HCT116 (cell line): ENCODE data around the gene ALG1. TPM values are rescaled to one million over a fixed set of nuclear protein-coding genes. Genes with fewer than 3 reads are reported as not detected.

Experiments used
- ATAC-seq: fragments of 200-7000 bp; cut with Tn5 transposase; 2 replicates; pipeline ENCODE4 v1.9.1; 2020; ENCODE audit warnings: mild to moderate bottlenecking, moderate library complexity
- BruUV-seq: library from RNA; stranded (reverse); fragments of 400-500 nt; replicated peaks from 2 replicates; lab custom pipeline; 2021; lab: Mats Ljungman, UMichigan
- CTCF ChIA-PET: fragments of 300-600 bp; sonication (Branson Sonifier 250); formaldehyde crosslinking; loops from one replicate; lab custom pipeline; 2021; ENCODE audit warnings: antibody characterized with exemption; lab: Charles Lee
- POLR2A ChIA-PET: fragments of 300-600, 350-600 bp; sonication (Branson Sonifier 250); formaldehyde crosslinking; loops from one replicate; lab custom pipeline; 2021; ENCODE audit warnings: antibody characterized with exemption; lab: Charles Lee
- RAD21 ChIA-PET, 2 experiments: fragments of 300-600 bp; sonication (Branson Sonifier 250); formaldehyde crosslinking; loops; one replicate each; lab custom pipeline; 2023; ENCODE audit warnings: low total read pairs in 2 of 2; ENCODE audit not compliant: uncharacterized antibody in 2 of 2, unreplicated experiment in 2 of 2, low non-redundant PET in 1 of 2; lab: Charles Lee
- DNase-seq: peaks from one replicate; pipeline ENCODE4 v3.0.0-alpha.2; 2010; ENCODE audit warnings: low read depth, low spot score
- H2AFZ ChIP-seq: fragments of 200-600 bp; shearing (Covaris generic), sonication (generic); 2 replicates; pipeline ENCODE4 v1.6.1; 2017; ENCODE audit warnings: low read depth, mixed run types, mixed read lengths, antibody characterized with exemption, low read length; ENCODE audit not compliant: poor library complexity, severe bottlenecking
- H3K27ac ChIP-seq: 2 replicates; pipeline ENCODE4 v1.5.1; 2012; ENCODE audit warnings: low read depth, low read length
- H3K27me3 ChIP-seq: fragments of 200-600 bp; sonication (generic); 2 replicates; pipeline ENCODE4 v1.6.1; 2016; ENCODE audit warnings: mixed run types, low read length, mixed read lengths; ENCODE audit not compliant: insufficient read depth
- H3K36me3 ChIP-seq, 2 experiments: fragments of 200-500 bp in 1 of 2; fragments of 200-600 bp in 1 of 2; sonication (Bioruptor generic) in 1 of 2; sonication (generic) in 1 of 2; 2 replicates each; pipeline versions ENCODE4 v1.5.1 to v1.6.1; 2014 to 2016; ENCODE audit warnings: low read length in 2 of 2, inconsistent platforms in 1 of 2, mixed read lengths in 1 of 2, mixed run types in 1 of 2; ENCODE audit not compliant: insufficient read depth in 2 of 2, control insufficient read depth in 1 of 2
- H3K4me1 ChIP-seq, 2 experiments: fragments of 200-600 bp in 1 of 2; sonication (generic) in 1 of 2; 2 replicates each; pipeline versions ENCODE4 v1.5.1 to v1.6.1; 2012 to 2017; ENCODE audit warnings: low read length in 2 of 2, inconsistent platforms in 1 of 2, mild to moderate bottlenecking in 1 of 2, mixed read lengths in 1 of 2, mixed run types in 1 of 2, moderate library complexity in 1 of 2; ENCODE audit not compliant: insufficient read depth in 2 of 2, control insufficient read depth in 1 of 2
- H3K4me2 ChIP-seq: fragments of 200-600 bp; sonication (generic); 2 replicates; pipeline ENCODE4 v1.6.1; 2017; ENCODE audit warnings: mixed run types, low read length, mixed read lengths
- H3K4me3 ChIP-seq, 2 experiments: fragments of 200-600 bp in 1 of 2; sonication (generic) in 1 of 2; replicated peaks in 1 of 2; 2 replicates each; pipeline ENCODE4 v1.5.1; 2011 to 2016; ENCODE audit warnings: low read length in 2 of 2, control low read depth in 1 of 2, low read depth in 1 of 2, mild to moderate bottlenecking in 1 of 2, mixed read lengths in 1 of 2, mixed run types in 1 of 2
- H3K79me2 ChIP-seq: fragments of 200-600 bp; sonication (generic); 2 replicates; pipeline ENCODE4 v1.6.1; 2017; ENCODE audit warnings: mild to moderate bottlenecking, mixed run types, low read length, moderate library complexity, mixed read lengths; ENCODE audit not compliant: insufficient read depth
- H3K9ac ChIP-seq: fragments of 200-600 bp; sonication (generic); 2 replicates; pipeline ENCODE4 v1.6.1; 2016; ENCODE audit warnings: low read length, mixed read lengths
- H3K9me2 ChIP-seq: fragments of 200-600 bp; sonication (generic), shearing (Covaris generic); 2 replicates; pipeline ENCODE4 v1.6.1; 2017; ENCODE audit warnings: mixed run types, mild to moderate bottlenecking, moderate library complexity; ENCODE audit not compliant: insufficient read depth
- H3K9me3 ChIP-seq, 2 experiments: fragments of 200-500 bp in 1 of 2; fragments of 200-600 bp in 1 of 2; sonication (Bioruptor generic) in 1 of 2; sonication (generic) in 1 of 2; 2 replicates each; pipeline ENCODE4 v1.6.1; 2014 to 2017; ENCODE audit warnings: low read length in 2 of 2, mixed read lengths in 2 of 2, inconsistent platforms in 1 of 2, low read depth in 1 of 2, mild to moderate bottlenecking in 1 of 2, mixed run types in 1 of 2, moderate library complexity in 1 of 2; ENCODE audit not compliant: control insufficient read depth in 1 of 2, insufficient read depth in 1 of 2
- H4K20me1 ChIP-seq: fragments of 200-600 bp; sonication (generic), shearing (Covaris generic); 2 replicates; pipeline ENCODE4 v1.6.1; 2017; ENCODE audit warnings: mixed run types, mild to moderate bottlenecking, moderate library complexity; ENCODE audit not compliant: insufficient read depth
- CTCF ChIP-seq, 3 experiments: fragments of 200-600 bp in 1 of 3; sonication (generic) in 1 of 3; IDR thresholded peaks in 2 of 3; conservative IDR thresholded peaks in 1 of 3; 2 replicates each; pipeline ENCODE4 v1.5.1; 2012 to 2017; ENCODE audit warnings: low read depth in 2 of 3, low read length in 2 of 3, antibody characterized with exemption in 1 of 3, borderline replicate concordance in 1 of 3, control low read depth in 1 of 3, mild to moderate bottlenecking in 1 of 3, mixed read lengths in 1 of 3, mixed run types in 1 of 3, moderate library complexity in 1 of 3; ENCODE audit not compliant: insufficient read depth in 1 of 3
- EGR1 ChIP-seq: IDR thresholded peaks from 2 replicates; pipeline ENCODE4 v1.6.1; 2012; ENCODE audit warnings: low read depth
- FOSL1 ChIP-seq: IDR thresholded peaks from 2 replicates; pipeline ENCODE4 v1.6.1; 2012; ENCODE audit warnings: low read depth
- JUND ChIP-seq: IDR thresholded peaks from 2 replicates; pipeline ENCODE4 v1.6.1; 2012
- RAD21 ChIP-seq: IDR thresholded peaks from 2 replicates; pipeline ENCODE4 v1.6.1; 2012; ENCODE audit warnings: low read depth, mild to moderate bottlenecking
- TCF7L2 ChIP-seq: IDR thresholded peaks from 2 replicates; pipeline ENCODE4 v1.7.0; 2011; ENCODE audit warnings: borderline replicate concordance, inconsistent platforms; ENCODE audit not compliant: insufficient read depth, insufficient read length; ENCODE audit errors: extremely low read depth
- ZFX ChIP-seq: fragments of 450-650 bp; IDR thresholded peaks from 2 replicates; pipeline ENCODE4 v1.6.1; 2017
- ZNF274 ChIP-seq: fragments of 200-500 bp; sonication (Bioruptor generic); IDR thresholded peaks from 2 replicates; pipeline ENCODE4 v1.6.1; 2014; ENCODE audit warnings: mild to moderate bottlenecking, low read depth, low read length, inconsistent platforms
- intact Hi-C: fragments of 100-400 bp; cut with micrococcal nuclease; formaldehyde crosslinking; loops from 2 replicates; pipeline ENCODE4 v1.10.0; 2022
- total RNA-seq: library from RNA; stranded (reverse); gene quantifications from one replicate; pipeline ENCODE4 v1.2.1, GENCODE V29; 2021; ENCODE audit not compliant: unreplicated experiment

The ALG1 gene
- total RNA-seq, 1 experiment from 2014 or later, result 27.1 TPM

GRCh38 chr16:5062051-5062450, 9.6 kb upstream of the ALG1 start:
- no peak overlapping the region for H3K4me3 ChIP-seq
- no peak overlapping the region for H3K9ac ChIP-seq
- H3K27me3 ChIP-seq, result peaks cover 11% of the 10 kb centered on the region; the same call in 1 of the 2 replicates
- no peak overlapping the region for H3K27ac ChIP-seq
- no peak for ATAC-seq
- no peaks in the 10 kb centered on the region for H3K9me2 ChIP-seq
- no peaks in the 10 kb centered on the region for H4K20me1 ChIP-seq
- H3K9me3 ChIP-seq, result no peaks in the 10 kb centered on the region
- no peak overlapping the region for H2AFZ ChIP-seq
- no peaks in the 10 kb centered on the region for H3K36me3 ChIP-seq
- H3K4me2 ChIP-seq, result no peak overlapping the region
- ChIA-PET POLR2A (no interaction called here), CTCF (no interaction called here), RAD21 (interaction anchor here in 1 of 2 experiments (0.6 kb wide), 1 partner anchor 42 kb away, joined by 3 read pairs; no protein-coding TSS in a partner anchor)
- no peak for DNase-seq
- TF ChIP-seq RAD21 (no peak), ZNF274 (no peak), EGR1 (no peak), FOSL1 (no peak), JUND (no peak), ZFX (no peak), TCF7L2 (no peak), CTCF (IDR thresholded peaks at IDR 0.05 in 2 of 3, conservative IDR thresholded peaks at IDR 0.05 in 1 of 3; ENCODE audit: borderline replicate concordance in 1 of 3, insufficient read depth in 1 of 3, low read depth in 2 of 3, low read length in 2 of 3) (no peak)
- intact Hi-C loops, result no loop called here
- H3K79me2 ChIP-seq, result no peaks in the 10 kb centered on the region
- H3K4me1 ChIP-seq, result no peaks in the 10 kb centered on the region
- BruUV-seq, result no TSS peak
